Heart left ventricle (tissue), 13 donors: ENCODE results near the gene HS3ST3B1.

ENCODE experiments used
- CTCF ChIP-seq, 12 donors: fragments of 200-600 bp; sonication (generic) in 4 of 12; IDR thresholded peaks; one replicate each; pipeline versions ENCODE4 v1.5.0 to v1.8.0; 2018 to 2022; ENCODE audit warnings: antibody characterized with exemption in 12 of 12, mild to moderate bottlenecking in 5 of 12
- POLR2A ChIP-seq, 2 donors: fragments of 450-650 bp; IDR thresholded peaks; one replicate each; pipeline ENCODE4 v1.6.1; 2017; ENCODE audit warnings: antibody characterized with exemption in 2 of 2, mild to moderate bottlenecking in 2 of 2, moderate library complexity in 2 of 2
- donor health status: ischemic (EF 13 %, LVEDD 7.1; RV severe dilation, severe dysfunction).
- donor health status: DM: no; HTN: yes; CAD: no.
- donor health status: DM: no; HTN: no; CAD: no.
- donor health status: ischemic (EF 25% LVEDD 6.9; RV normal size, moderate dysfunction).
- donor health status: ischemic (EF 25% LVEDD 5.7; RV mildly dilated, moderate dysfunction).
- donor health status: ischemic (EF 35%, LVEDD 5.7; RV mildly dilated, moderate dysfunction).
- donor health status: nonischemic (EF 11% LVEDD 7.7; RV severe dilation, severe dysfunction).
- donor health status: DM: yes; HTN: yes; CAD: no.
- donor health status: PGD.
- donor health status: ischemic (EF 29% LVEDD 5.4; RV normal size, mild dysfunction).
- donor health status: nonischemic (EF 23%, LVEDD 6.1; RV moderate dilation, normal function).

- no peak for TF ChIP-seq CTCF (IDR thresholded peaks at IDR 0.05)
- no peak for TF ChIP-seq POLR2A (IDR thresholded peaks at IDR 0.05)
These were observed 2.0 kb upstream of the HS3ST3B1 start for GRCh38 chr17:14298947-14299279.
